Epithelial cell of esophagus (primary cell): ENCODE measurements around the gene GID4.

Experiments
- DNase-seq: peaks from one replicate; pipeline ENCODE4 v3.0.0; 2010; ENCODE audit warnings: low read depth
- H3K4me3 ChIP-seq: 2 replicates; pipeline ENCODE4 v1.5.1; 2011; ENCODE audit warnings: mild to moderate bottlenecking, low read length, control low read depth
- TF ChIP-seq, protein P1 (sequence below): IDR thresholded peaks from 2 replicates; pipeline ENCODE4 v1.5.1; 2011; ENCODE audit warnings: low read depth, mild to moderate bottlenecking, low read length, control low read depth, inconsistent platforms; ENCODE audit not compliant: insufficient read depth; ENCODE audit errors: missing control alignments

Gene GID4

DNA sequence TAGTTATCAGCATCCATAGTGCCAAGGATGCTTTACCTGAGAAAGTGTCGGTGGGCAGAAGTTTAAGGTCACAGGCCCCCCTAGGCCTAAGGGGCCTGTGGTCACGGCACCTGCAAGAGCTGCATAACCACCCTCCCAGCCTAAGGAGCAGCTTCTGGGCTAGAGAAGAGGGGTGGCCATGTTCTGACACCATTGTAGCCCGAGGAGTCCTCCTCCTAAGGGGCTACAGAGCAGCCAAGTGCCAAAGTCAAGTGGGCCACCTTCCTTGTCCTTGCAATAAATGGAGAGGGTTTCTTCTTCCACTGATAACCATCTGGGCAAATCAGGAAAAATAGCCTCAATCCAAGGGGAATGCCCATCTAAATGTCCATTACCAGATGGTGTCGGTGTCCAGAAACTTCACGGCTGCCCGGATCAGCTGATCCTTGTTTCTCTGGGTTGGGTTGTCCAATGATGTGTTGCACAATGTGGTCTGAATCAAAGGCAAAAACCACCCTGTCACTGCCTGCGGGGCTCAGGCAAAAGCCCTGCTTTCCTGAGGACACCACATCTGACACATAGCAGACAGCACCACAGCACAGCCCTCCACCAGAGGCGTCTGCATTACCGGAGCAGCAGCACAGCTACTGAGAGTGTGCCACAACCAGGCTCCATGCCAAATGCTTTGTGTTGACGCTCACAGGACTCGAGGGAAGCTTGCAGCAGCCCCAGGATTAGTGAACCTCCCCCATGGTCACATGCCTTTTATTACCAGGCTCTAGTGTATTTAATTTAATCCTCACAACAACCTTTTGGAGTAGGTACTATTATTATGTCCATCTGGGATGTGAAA is 13.0 kb upstream of the GID4 start:
- peak; percentile 66 for DNase-seq
- no peak overlapping the region for H3K4me3 ChIP-seq
- TF ChIP-seq, protein P1, sequence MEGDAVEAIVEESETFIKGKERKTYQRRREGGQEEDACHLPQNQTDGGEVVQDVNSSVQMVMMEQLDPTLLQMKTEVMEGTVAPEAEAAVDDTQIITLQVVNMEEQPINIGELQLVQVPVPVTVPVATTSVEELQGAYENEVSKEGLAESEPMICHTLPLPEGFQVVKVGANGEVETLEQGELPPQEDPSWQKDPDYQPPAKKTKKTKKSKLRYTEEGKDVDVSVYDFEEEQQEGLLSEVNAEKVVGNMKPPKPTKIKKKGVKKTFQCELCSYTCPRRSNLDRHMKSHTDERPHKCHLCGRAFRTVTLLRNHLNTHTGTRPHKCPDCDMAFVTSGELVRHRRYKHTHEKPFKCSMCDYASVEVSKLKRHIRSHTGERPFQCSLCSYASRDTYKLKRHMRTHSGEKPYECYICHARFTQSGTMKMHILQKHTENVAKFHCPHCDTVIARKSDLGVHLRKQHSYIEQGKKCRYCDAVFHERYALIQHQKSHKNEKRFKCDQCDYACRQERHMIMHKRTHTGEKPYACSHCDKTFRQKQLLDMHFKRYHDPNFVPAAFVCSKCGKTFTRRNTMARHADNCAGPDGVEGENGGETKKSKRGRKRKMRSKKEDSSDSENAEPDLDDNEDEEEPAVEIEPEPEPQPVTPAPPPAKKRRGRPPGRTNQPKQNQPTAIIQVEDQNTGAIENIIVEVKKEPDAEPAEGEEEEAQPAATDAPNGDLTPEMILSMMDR = peak; percentile 10

DNA sequence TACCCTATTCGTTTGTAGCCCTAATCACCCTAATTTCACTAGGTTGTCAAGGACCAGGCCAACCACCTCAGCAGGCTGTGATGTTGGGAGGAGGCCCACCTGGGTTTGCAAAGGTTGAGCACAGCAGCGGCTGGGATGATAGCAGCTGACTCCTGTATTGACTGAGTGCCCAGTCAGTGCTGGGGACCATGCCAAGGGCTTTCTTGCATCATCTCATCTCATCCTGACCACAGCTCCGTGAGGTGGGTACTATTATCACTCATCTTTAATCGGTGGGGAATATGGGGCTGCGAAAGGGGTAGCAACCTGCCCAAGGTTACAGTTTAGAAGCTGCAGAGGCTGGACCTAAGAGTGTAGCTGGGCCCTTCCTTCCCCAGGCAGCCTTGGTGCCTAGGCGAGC is 11.9 kb upstream of the GID4 start:
- no peak for DNase-seq
- H3K4me3 ChIP-seq = no peak overlapping the region
- TF ChIP-seq, protein P1 = no peak

DNA sequence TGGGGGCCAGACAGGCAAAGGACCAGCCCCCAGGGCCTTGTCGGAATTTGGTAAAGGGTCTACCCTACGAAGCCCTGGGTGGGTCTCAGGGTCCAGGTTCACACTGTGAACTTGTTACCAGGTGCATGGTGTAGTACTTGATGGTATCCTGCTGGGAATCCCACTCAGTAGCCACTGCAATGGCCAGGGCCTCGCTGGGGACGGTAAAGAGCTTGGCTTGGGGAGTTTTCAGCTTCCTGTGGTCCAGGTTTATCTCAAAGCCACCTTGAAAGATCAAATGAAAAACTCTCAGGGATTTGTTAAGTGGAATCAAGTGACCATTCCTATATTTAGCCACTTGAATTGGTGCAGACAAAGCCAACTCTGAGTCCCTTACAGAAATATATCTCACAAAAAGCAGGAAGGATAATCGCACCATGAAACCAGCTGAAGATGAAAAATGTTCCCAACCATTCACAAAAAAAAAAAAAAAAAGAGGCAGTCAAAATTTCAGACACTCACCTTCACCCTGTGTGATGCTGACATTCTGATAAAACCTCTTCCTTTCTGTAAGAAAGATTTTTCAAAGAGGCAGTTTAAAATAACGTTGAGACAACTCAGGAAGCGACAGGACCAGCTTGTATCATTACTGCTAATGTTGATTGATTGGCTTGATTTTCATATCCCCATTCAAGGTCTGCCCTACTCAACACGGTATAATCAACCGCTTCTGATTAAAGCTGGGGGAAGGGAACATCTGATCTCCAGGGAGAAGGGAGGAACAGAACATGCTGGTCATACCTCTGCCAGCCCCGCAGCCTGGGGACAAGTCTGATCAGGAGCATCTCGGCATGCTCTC is 10.9 kb upstream of the GID4 start:
- no peak for DNase-seq
- no peak overlapping the region for H3K4me3 ChIP-seq
- TF ChIP-seq, protein P1 = no peak

DNA sequence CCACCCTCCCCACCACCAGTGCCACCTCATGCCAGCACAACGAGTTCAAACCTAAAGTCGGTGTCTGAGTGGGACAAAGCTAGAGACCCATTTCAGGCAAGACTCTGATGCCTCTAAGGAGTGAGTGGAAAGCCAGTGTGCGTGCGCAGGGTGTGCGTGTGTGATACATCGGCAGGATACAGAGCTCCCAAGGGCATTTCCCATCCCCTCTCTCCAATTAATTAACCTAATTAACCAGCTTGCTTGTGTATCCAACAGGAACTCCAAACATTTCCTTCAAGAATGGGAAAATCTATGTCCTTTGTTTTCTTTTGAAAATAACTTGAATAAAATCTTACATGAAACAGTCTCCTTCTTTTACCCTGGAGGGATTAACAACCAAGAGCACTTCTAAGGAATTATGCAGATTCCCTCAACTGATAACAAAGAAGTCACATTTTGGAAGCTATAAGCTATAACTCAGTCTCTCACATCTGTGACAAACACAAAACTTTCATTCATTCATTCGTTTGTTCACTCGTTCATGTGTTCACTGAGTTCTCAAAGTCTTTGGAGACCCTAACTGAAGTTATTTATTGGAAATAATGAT is 10.2 kb upstream of the GID4 start:
- TF ChIP-seq, protein P1 = no peak

DNA sequence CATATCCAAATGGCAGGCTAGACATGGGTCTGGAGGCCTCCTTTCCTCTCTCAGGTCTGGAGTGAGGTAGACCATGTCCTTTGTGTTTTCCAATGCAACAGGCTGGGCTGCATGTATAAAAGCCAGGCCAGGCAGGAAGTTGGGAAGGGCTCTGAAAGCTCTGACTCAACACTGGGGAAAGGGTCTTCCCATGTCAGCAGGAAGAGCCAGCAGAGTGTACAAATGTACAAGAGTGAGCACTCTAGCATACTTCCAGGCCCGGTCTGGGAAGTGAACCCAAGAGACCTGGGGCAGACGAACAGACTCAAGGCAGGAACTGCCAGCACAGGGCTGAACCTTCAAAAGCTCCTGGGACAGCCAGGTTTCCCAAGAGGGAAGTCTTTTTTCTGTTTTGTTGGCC is 7.3 kb upstream of the GID4 start:
- H3K4me3 ChIP-seq = no peak overlapping the region
- TF ChIP-seq, protein P1 = no peak
- peak; percentile 31 for DNase-seq

More for the DNA sequence above, 10.2 kb upstream of the GID4 start:
- H3K4me3 ChIP-seq = no peak overlapping the region
- DNase-seq = no peak

DNA sequence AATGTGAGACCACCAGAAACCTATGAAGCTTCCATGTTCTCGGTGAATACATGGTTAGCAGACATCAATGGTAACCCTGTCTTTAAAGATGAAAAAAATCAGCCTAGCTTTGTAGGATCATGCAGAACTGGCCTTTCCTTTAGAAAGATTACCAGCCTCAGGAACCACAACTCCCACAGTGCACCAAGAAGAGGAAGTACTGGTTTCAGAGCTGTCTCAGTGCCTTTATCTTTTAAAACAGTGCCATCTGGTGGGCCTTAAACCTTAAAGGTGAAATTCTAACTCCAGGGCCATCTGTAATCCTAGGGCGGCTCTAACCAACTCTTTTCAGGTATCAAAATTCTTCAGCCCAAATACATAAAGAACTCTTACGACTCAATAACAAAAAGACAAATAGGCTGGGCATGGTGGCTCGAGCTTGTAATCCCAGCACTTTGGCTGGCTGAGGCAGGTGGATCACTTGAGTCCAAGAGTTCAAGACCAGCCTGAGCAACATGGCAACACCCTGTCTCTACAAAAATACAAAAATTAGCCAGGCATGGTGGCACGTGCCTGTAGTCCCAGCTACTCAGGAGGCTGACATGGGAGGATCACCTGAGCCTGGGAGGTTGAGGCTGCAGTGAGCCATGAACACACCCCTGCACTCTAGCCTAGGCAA is 5.6 kb upstream of the GID4 start:
- no peak overlapping the region for H3K4me3 ChIP-seq
- TF ChIP-seq, protein P1 = peak; percentile 62
- DNase-seq = peak; percentile 88
